Thymus (tissue), 14 donors: ENCODE measurements around the gene POLR2I. TPM values are rescaled to one million over a fixed set of nuclear protein-coding genes. Genes with fewer than 3 reads are reported as not detected.
A peak's percentile ranks its signal among the peaks of the same experiment; 100 is the strongest.

Experiments
- DNase-seq, 9 donors: peaks; one replicate each; pipeline ENCODE4 v3.0.0-alpha.2; 2013; ENCODE audit warnings: low spot score in 9 of 9, low read depth in 6 of 9, missing footprints in 1 of 9
- H3K27ac ChIP-seq, 2 donors: one replicate each; pipeline ENCODE4 v1.5.1; 2013; ENCODE audit warnings: control low read depth in 1 of 2, low read depth in 1 of 2, low read length in 1 of 2, mild to moderate bottlenecking in 1 of 2, moderate library complexity in 1 of 2
- H3K27me3 ChIP-seq, 2 donors: one replicate each; pipeline ENCODE4 v1.5.1; 2013; ENCODE audit warnings: low read length in 1 of 2; ENCODE audit not compliant: control insufficient read depth in 2 of 2, insufficient read depth in 1 of 2
- H3K36me3 ChIP-seq, 2 donors: one replicate each; pipeline ENCODE4 v1.5.1; 2013; ENCODE audit warnings: low read length in 1 of 2, mild to moderate bottlenecking in 1 of 2, moderate library complexity in 1 of 2; ENCODE audit not compliant: control insufficient read depth in 2 of 2, insufficient read depth in 2 of 2
- H3K4me1 ChIP-seq, 2 donors: one replicate each; pipeline ENCODE4 v1.5.1; 2013; ENCODE audit warnings: low read length in 2 of 2; ENCODE audit not compliant: control insufficient read depth in 2 of 2, insufficient read depth in 2 of 2
- H3K4me3 ChIP-seq, 2 donors: one replicate each; pipeline ENCODE4 v1.5.1; 2013; ENCODE audit warnings: low read length in 2 of 2, control low read depth in 1 of 2, mild to moderate bottlenecking in 1 of 2
- H3K9me3 ChIP-seq, 2 donors: one replicate each; pipeline ENCODE4 v1.5.1; 2013; ENCODE audit warnings: low read length in 1 of 2, mild to moderate bottlenecking in 1 of 2; ENCODE audit not compliant: control insufficient read depth in 2 of 2, insufficient read depth in 1 of 2
- WGBS: extraction: QIAGEN DNeasy Blood & Tissue Kit; methylation state at CpG from one replicate; pipeline ENCODE4 v1.1.7; 2013; 5-methylcytosine and 5-hydroxymethylcytosine counted together
- long read RNA-seq, 10 donors: transcript quantifications; one replicate each; lab custom pipeline, GENCODE V29; 2026
- polyA plus RNA-seq: library from polyadenylated mRNA; stranded (reverse); fragments of 200-250 nt; gene quantifications from one replicate; pipeline ENCODE4 v1.2.3, GENCODE V29; 2013
- total RNA-seq: library from RNA; stranded (reverse); fragments of 120-200 nt; gene quantifications from one replicate; pipeline ENCODE4 v1.2.4, GENCODE V29; 2013
- donor health status: healthy.

POLR2I gene
- total RNA-seq (81.7 TPM), polyA plus RNA-seq (58.2 TPM)
- long read RNA-seq, donor 1, partial matches to known transcripts: 0 of 4 reads
- long read RNA-seq, donor 1, other reads (novel, unspliced or antisense): 0 of 4 reads
- long read RNA-seq, donor 2, transcript POLR2I-201 (6 exons, 913 nt): major isoform, 40 of 430 reads
- long read RNA-seq, donor 2, transcript POLR2I-206 (5 exons, 542 nt): minor isoform, 11 of 430 reads
- long read RNA-seq, donor 2, partial matches to known transcripts: 363 of 430 reads
- long read RNA-seq, donor 2, other reads (novel, unspliced or antisense): 13 of 430 reads
- long read RNA-seq, donor 3, transcript POLR2I-201 (6 exons, 913 nt): major isoform, 53 of 60 reads
- long read RNA-seq, donor 3, partial matches to known transcripts: 0 of 60 reads
- long read RNA-seq, donor 3, other reads (novel, unspliced or antisense): 0 of 60 reads
- long read RNA-seq, donor 4, transcript POLR2I-201 (6 exons, 913 nt): major isoform, 32 of 208 reads
- long read RNA-seq, donor 4, partial matches to known transcripts: 172 of 208 reads
- long read RNA-seq, donor 4, other reads (novel, unspliced or antisense): 0 of 208 reads
- long read RNA-seq, donor 5, transcript POLR2I-206 (5 exons, 542 nt): minor isoform, 5 of 62 reads
- long read RNA-seq, donor 5, transcript POLR2I-201 (6 exons, 913 nt): major isoform, 54 of 62 reads
- long read RNA-seq, donor 5, partial matches to known transcripts: 0 of 62 reads
- long read RNA-seq, donor 5, other reads (novel, unspliced or antisense): 0 of 62 reads
- long read RNA-seq, donor 6, transcript POLR2I-206 (5 exons, 542 nt): minor isoform, 7 of 43 reads
- long read RNA-seq, donor 6, transcript POLR2I-201 (6 exons, 913 nt): major isoform, 35 of 43 reads
- long read RNA-seq, donor 6, partial matches to known transcripts: 0 of 43 reads
- long read RNA-seq, donor 6, other reads (novel, unspliced or antisense): 0 of 43 reads
- long read RNA-seq, donor 7, transcript POLR2I-206 (5 exons, 542 nt): minor isoform, 5 of 43 reads
- long read RNA-seq, donor 7, transcript POLR2I-201 (6 exons, 913 nt): major isoform, 37 of 43 reads
- long read RNA-seq, donor 7, partial matches to known transcripts: 0 of 43 reads
- long read RNA-seq, donor 7, other reads (novel, unspliced or antisense): 0 of 43 reads
- long read RNA-seq, donor 8, transcript POLR2I-201 (6 exons, 913 nt): major isoform, 22 of 23 reads
- long read RNA-seq, donor 8, partial matches to known transcripts: 0 of 23 reads
- long read RNA-seq, donor 8, other reads (novel, unspliced or antisense): 0 of 23 reads
- long read RNA-seq, donor 9, transcript POLR2I-206 (5 exons, 542 nt): minor isoform, 5 of 35 reads
- long read RNA-seq, donor 9, transcript POLR2I-201 (6 exons, 913 nt): major isoform, 27 of 35 reads
- long read RNA-seq, donor 9, partial matches to known transcripts: 0 of 35 reads
- long read RNA-seq, donor 9, other reads (novel, unspliced or antisense): 0 of 35 reads
- long read RNA-seq, donor 10, transcript POLR2I-201 (6 exons, 913 nt): major isoform, 40 of 169 reads
- long read RNA-seq, donor 10, partial matches to known transcripts: 72 of 169 reads
- long read RNA-seq, donor 10, other reads (novel, unspliced or antisense): 55 of 169 reads

DNA sequence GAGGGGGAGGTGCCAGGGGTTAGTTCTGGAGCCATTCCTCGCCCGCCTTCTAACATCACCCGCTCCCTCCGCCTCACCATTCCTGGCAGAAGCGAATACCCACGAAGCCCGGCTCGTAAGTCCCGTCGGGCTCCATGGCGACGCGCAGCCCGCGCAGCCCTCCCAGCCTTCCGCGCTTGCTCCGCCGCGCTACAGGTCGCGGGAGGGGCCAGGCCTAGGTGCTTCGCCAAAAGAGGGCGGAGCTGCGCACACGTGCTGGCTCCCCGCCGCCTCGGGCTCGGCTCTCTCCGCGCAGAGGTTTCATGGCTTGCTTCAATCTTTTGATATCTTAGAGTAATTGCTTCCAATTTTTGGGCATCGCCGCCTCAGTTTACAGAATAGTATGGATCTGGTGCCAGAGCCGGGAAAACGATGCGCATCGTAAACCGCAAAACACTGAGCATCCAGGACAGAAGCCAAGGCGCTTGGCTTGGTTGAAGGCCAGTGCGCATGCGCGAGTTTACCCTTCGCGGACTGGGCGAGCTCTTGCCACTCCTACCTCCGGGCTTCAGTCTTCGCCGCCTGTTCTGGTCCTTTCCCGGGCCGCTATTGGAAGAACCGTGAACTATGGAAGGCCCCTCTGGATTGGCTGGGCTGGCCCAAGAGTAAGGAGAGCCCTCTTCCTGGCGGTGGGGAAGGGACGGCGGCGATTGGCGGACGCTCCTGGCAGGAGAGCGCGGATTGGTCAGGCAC lies at the start of gene POLR2I:
Gene POLR2I (minus strand): TSS at position 155 of the 732 bp plus-strand sequence. CDS start 19 bp downstream, at position 136.
- under 1% methylated on average over 60 of the region's 60 CpGs for WGBS
- Histone ChIP-seq H3K27me3 (no peaks in the 10 kb centered on the region), H3K4me1 (peaks cover 13 to 20% of the 10 kb centered on the region in 2 donors), H3K4me3 (peak within 1 kb of the TSS; percentile 75 to 84), H3K36me3 (peaks cover 18 to 39% of the 10 kb centered on the region in 2 donors), H3K9me3 (no peaks in the 10 kb centered on the region), H3K27ac (peak within 1 kb of the TSS; percentile 95 to 98)
- DNase-seq: peak; percentile 95 to 99 (median 97)

DNA sequence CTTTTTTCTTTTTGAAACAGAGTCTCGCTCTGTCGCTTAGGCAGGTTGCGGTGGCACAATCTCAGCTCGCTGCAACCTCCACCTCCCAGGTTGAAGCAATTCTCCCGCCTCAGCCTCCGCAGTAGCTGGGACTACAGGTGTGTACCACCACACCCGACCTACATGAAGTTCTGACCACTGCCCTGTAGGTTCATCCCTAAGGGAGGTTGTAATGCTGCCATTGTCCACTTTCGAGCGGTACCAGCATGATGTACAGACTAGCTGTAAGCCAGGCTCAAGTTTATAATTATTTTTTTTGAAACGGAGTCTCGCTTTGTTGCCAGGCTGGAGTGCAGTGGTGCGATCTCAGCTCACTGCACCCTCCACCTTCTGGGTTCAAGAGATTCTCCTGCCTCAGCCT lies 49.1 kb upstream of the POLR2I start:
- no peaks in the 10 kb centered on the region for H3K36me3 ChIP-seq
- 95% methylated on average over 12 of the region's 12 CpGs for WGBS
- DNase-seq: no peak

DNA sequence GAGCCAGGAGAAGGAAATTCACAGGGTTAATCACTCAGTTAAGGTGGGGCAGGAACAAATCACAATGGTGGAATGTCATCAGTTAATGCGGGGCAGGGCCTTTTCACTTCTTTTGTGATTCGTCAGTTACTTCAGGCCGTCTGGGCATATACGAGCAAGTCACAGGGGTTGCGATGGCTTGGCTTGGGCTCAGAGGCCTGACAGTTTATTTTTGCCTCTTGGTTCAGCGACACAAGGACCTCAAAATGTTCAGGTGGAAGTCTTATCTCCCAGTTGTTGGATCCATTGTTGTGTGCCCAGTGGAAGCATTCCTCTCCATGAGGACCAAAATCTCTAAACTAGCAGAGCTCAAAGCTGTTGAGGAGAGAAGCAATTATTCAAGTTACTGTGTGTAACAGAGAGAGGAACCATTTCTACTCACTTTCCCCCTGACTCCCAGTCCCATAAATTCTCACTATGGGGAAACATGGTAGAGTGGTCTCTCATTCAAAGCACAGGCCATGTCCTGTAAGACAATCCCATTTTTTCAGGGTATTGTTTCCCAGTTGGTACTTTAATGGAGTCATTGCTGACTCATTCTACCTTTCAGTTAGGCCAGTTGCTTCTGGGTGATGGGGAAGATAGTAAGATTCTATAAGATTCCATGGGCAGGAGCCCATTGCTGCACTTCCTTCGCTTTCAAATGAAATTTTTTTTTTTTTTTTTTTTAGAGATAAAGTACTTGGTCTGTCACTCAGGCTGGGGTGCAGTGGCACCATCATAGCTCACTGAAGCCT lies 46.3 kb upstream of the POLR2I start:
- 96% methylated on average over 7 of the region's 7 CpGs for WGBS

More for the DNA sequence above, 49.1 kb upstream of the POLR2I start:
- no peak overlapping the region for H3K4me3 ChIP-seq
- no peaks in the 10 kb centered on the region for H3K27me3 ChIP-seq
- H3K27ac ChIP-seq: no peak overlapping the region
- H3K9me3 ChIP-seq: no peaks in the 10 kb centered on the region
- H3K4me1 ChIP-seq: no peaks in the 10 kb centered on the region

DNA sequence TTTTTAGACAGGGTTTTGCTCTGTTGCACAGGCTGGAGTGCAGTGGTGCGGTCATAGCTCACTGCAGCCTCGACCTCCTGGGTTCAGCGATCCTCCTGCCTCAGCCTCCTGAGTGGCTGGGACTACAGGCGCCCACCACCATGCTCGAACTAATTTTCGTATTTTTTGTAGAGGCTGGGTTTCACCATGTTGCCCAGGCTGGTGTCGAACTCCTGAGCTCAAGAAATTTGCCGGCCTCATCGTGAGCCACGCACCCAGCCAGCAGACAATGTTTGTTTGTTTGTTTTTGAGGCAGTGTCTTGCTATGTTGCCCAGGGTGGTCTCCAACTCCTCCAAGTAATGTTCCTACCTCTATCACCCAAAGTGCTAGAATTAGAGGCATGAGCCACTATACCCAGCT lies 38.5 kb upstream of the POLR2I start:
- Histone ChIP-seq H3K36me3 (peaks cover 18 to 28% of the 10 kb centered on the region in 2 donors), H3K27me3 (no peaks in the 10 kb centered on the region), H3K9me3 (no peaks in the 10 kb centered on the region), H3K4me3 (no peak overlapping the region), H3K4me1 (no peaks in the 10 kb centered on the region), H3K27ac (no peak overlapping the region)
- no peak for DNase-seq
- 98% methylated on average over 10 of the region's 10 CpGs for WGBS

More for the DNA sequence above, 46.3 kb upstream of the POLR2I start:
- H3K4me3 ChIP-seq: no peak overlapping the region
- no peak overlapping the region for H3K27ac ChIP-seq
- DNase-seq: no peak
- no peaks in the 10 kb centered on the region for H3K4me1 ChIP-seq
- H3K27me3 ChIP-seq: no peaks in the 10 kb centered on the region
- H3K36me3 ChIP-seq: no peaks in the 10 kb centered on the region
- H3K9me3 ChIP-seq: no peaks in the 10 kb centered on the region

DNA sequence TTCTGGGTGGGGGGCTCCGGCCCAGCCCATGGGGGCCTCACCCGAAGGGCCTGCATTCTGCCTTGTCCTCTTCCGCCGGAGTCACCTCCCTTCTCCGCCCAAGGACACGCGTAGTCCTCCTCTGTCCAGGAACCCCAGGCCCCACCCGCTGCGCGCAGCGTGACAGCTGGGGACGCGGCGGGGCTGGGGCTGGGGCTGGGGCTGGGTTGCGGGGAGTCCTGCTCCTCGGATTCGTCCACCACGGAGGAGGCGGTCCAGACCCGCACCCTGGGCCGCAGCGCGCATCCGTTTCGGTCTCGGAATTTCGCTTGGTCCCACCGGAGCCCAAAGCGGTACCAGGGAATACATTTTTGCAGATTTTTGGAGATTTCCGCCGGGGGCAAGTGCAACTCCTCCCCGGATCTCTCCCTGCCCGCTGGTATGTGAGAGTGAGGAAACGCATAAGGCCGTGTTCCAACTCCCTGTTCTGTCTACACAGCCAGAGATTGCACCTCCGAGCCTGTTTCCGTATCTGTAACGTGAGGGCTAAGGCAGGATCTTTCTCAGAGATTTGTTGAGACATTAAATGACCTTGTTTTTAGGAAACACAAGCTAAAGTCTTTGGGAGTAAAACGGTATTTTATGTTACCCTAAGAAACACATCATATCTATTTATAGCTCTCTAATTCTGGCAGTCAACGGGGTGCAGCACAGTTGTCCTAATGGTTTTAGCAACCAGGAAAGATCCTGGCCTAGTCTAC lies 37.8 kb upstream of the POLR2I start, which contains the start of gene COX7A1:
Gene COX7A1 (minus strand): TSS at position 96 of the 740 bp plus-strand sequence. CDS start 40 bp downstream, at position 56.
- Histone ChIP-seq H3K36me3 (peaks cover 20 to 33% of the 10 kb centered on the region in 2 donors), H3K4me3 (peak within 1 kb of the TSS; percentile 25 to 30), H3K4me1 (no peaks in the 10 kb centered on the region), H3K27me3 (no peaks in the 10 kb centered on the region), H3K27ac (peak within 1 kb of the TSS; percentile 64 to 72), H3K9me3 (no peaks in the 10 kb centered on the region)
- WGBS: 56% methylated on average over 40 of the region's 40 CpGs
- no peak for DNase-seq

- peaks cover 23 to 38% of the 10 kb centered on the region in 2 donors for H3K36me3 ChIP-seq
- no peaks in the 10 kb centered on the region for H3K4me1 ChIP-seq
- peak overlapping the region; percentile 64 to 72 for H3K27ac ChIP-seq
- no peaks in the 10 kb centered on the region for H3K9me3 ChIP-seq
- no peak for DNase-seq
- WGBS: 86% methylated on average over 16 of the region's 16 CpGs
- H3K4me3 ChIP-seq: peak overlapping the region; percentile 25 to 30
- no peaks in the 10 kb centered on the region for H3K27me3 ChIP-seq
These were observed 37.3 kb upstream of the POLR2I start for GRCh38 chr19:36152019-36152351.
